Neuronal stem cell (in vitro differentiated cells): ENCODE data around the gene ETV1.

ENCODE experiments used
- DNase-seq: peaks from one replicate; pipeline ENCODE4 v3.0.0-alpha.2; 2013; ENCODE audit warnings: low spot score
- H2AFZ ChIP-seq: one replicate; pipeline ENCODE4 v1.6.1; 2013; ENCODE audit warnings: mild to moderate bottlenecking, low read length, inconsistent platforms
- H2AK5ac ChIP-seq: 2 replicates; pipeline ENCODE4 v1.6.1; 2013; ENCODE audit warnings: low read depth, mild to moderate bottlenecking, inconsistent platforms, low read length, moderate library complexity, mixed read lengths
- H2BK120ac ChIP-seq: 2 replicates; pipeline ENCODE4 v1.6.1; 2013; ENCODE audit warnings: low read depth, mild to moderate bottlenecking, inconsistent platforms, low read length, moderate library complexity, mixed read lengths
- H2BK12ac ChIP-seq: one replicate; pipeline ENCODE4 v1.6.1; 2013; ENCODE audit warnings: low read length, inconsistent platforms
- H2BK15ac ChIP-seq: 2 replicates; pipeline ENCODE4 v1.6.1; 2013; ENCODE audit warnings: mild to moderate bottlenecking, low read length, inconsistent platforms, mixed read lengths
- H2BK5ac ChIP-seq: one replicate; pipeline ENCODE4 v1.6.1; 2013; ENCODE audit warnings: inconsistent platforms, mild to moderate bottlenecking, low read length, moderate library complexity
- H3K14ac ChIP-seq: one replicate; pipeline ENCODE4 v1.6.1; 2013; ENCODE audit warnings: low read length, inconsistent platforms
- H3K18ac ChIP-seq: 2 replicates; pipeline ENCODE4 v1.6.1; 2013; ENCODE audit warnings: low read length, inconsistent platforms
- H3K23ac ChIP-seq: 2 replicates; pipeline ENCODE4 v1.6.1; 2013; ENCODE audit warnings: low read depth, mild to moderate bottlenecking, mixed read lengths, low read length, inconsistent platforms; ENCODE audit not compliant: poor library complexity
- H3K27ac ChIP-seq: replicated peaks from 3 replicates; pipeline ENCODE4 v1.5.1; 2013; ENCODE audit warnings: low read length, inconsistent platforms
- H3K27me3 ChIP-seq, 3 experiments: 2 replicates each; pipeline ENCODE4 v1.6.1; 2013; ENCODE audit warnings: low read length in 3 of 3, mild to moderate bottlenecking in 2 of 3, inconsistent platforms in 1 of 3, low read depth in 1 of 3, mixed read lengths in 1 of 3, moderate library complexity in 1 of 3; ENCODE audit not compliant: control insufficient read depth in 3 of 3, insufficient read depth in 3 of 3
- H3K36me3 ChIP-seq, 2 donors: replicated peaks in 1 of 2; 2 replicates each; pipeline ENCODE4 v1.6.1; 2013; ENCODE audit warnings: low read length in 2 of 2; ENCODE audit not compliant: control insufficient read depth in 2 of 2, insufficient read depth in 2 of 2
- H3K4ac ChIP-seq: 2 replicates; pipeline ENCODE4 v1.6.1; 2013; ENCODE audit warnings: inconsistent platforms, mild to moderate bottlenecking, low read length, moderate library complexity
- H3K4me1 ChIP-seq, 2 donors: 1 replicate in 1 of 2; 2 replicates in 1 of 2; pipeline ENCODE4 v1.6.1; 2013; ENCODE audit warnings: low read length in 2 of 2, low read depth in 1 of 2; ENCODE audit not compliant: control insufficient read depth in 2 of 2, insufficient read depth in 1 of 2
- H3K4me2 ChIP-seq: one replicate; pipeline ENCODE4 v1.6.1; 2013; ENCODE audit warnings: mild to moderate bottlenecking, low read length, inconsistent platforms; ENCODE audit not compliant: insufficient read depth, poor library complexity, severe bottlenecking
- H3K4me3 ChIP-seq, 2 donors: 2 replicates each; pipeline ENCODE4 v1.5.1; 2013; ENCODE audit warnings: low read length in 2 of 2, mild to moderate bottlenecking in 2 of 2, inconsistent platforms in 1 of 2, moderate library complexity in 1 of 2
- H3K79me1 ChIP-seq: one replicate; pipeline ENCODE4 v1.6.1; 2013; ENCODE audit warnings: low read depth, mild to moderate bottlenecking, inconsistent platforms, low read length, moderate library complexity
- H3K9ac ChIP-seq: one replicate; pipeline ENCODE4 v1.6.1; 2013; ENCODE audit warnings: mild to moderate bottlenecking, low read depth, low read length, inconsistent platforms; ENCODE audit not compliant: poor library complexity
- H3K9me3 ChIP-seq, 2 donors: replicated peaks in 1 of 2; 2 replicates each; pipeline versions ENCODE3 to v1.6.1; 2013; ENCODE audit warnings: low read length in 2 of 2, mild to moderate bottlenecking in 2 of 2, inconsistent platforms in 1 of 2, low read depth in 1 of 2, mixed read lengths in 1 of 2, moderate library complexity in 1 of 2; ENCODE audit not compliant: control insufficient read depth in 2 of 2, insufficient read depth in 1 of 2
- H4K8ac ChIP-seq: one replicate; pipeline ENCODE4 v1.6.1; 2013; ENCODE audit warnings: low read depth, mild to moderate bottlenecking, inconsistent platforms, low read length, moderate library complexity
- H4K91ac ChIP-seq: one replicate; pipeline ENCODE4 v1.6.1; 2013; ENCODE audit warnings: low read length, low read depth, mild to moderate bottlenecking, inconsistent platforms; ENCODE audit not compliant: poor library complexity
- WGBS, 2 donors: extraction: QIAGEN DNeasy Blood & Tissue Kit; methylation state at CpG; one replicate each; pipeline ENCODE4 v1.1.7; 2013; ENCODE audit warnings: missing lambda C conversion rate in 2 of 2, mixed read lengths in 1 of 2; ENCODE audit not compliant: insufficient read length in 2 of 2, insufficient replicate concordance in 1 of 2; ENCODE audit errors: extremely low coverage in 2 of 2; 5-methylcytosine and 5-hydroxymethylcytosine counted together

Gene ETV1

GRCh38 chr7:13998866-13999265 is 9.4 kb upstream of the ETV1 start:
- Histone ChIP-seq H3K18ac (no peak overlapping the region), H3K27me3 (no peaks in the 10 kb centered on the region), H2BK15ac (no peak overlapping the region), H3K4me2 (no peak overlapping the region), H3K79me1 (no peaks in the 10 kb centered on the region), H2BK5ac (no peak overlapping the region), H2AK5ac (no peak overlapping the region), H3K4me3 (no peak overlapping the region), H3K36me3 (no peaks in the 10 kb centered on the region), H3K9ac (no peak overlapping the region), H3K14ac (no peak overlapping the region), H2BK12ac (no peak overlapping the region), H2AFZ (peak overlapping the region; percentile 63), H3K9me3 (no peaks in the 10 kb centered on the region), H4K8ac (no peak overlapping the region), H4K91ac (no peak overlapping the region), H3K23ac (no peak overlapping the region), H3K4me1 (peaks cover 1 to 10% of the 10 kb centered on the region in 2 donors), H3K4ac (no peak overlapping the region), H2BK120ac (no peak overlapping the region), H3K27ac (no peak overlapping the region)
- no CpG with 5 or more reads among the region's 5 CpGs for WGBS, 2 donors
- no peak for DNase-seq

- Histone ChIP-seq H2BK15ac (no peak overlapping the region), H3K4ac (no peak overlapping the region), H3K27ac (peak overlapping the region; percentile 96), H2AFZ (peak overlapping the region; percentile 79), H4K91ac (no peak overlapping the region), H3K4me3 (peak overlapping the region in 1 of 2 donors; percentile 58), H2BK5ac (no peak overlapping the region), H3K4me2 (no peak overlapping the region), H2AK5ac (no peak overlapping the region), H3K27me3 (no peaks in the 10 kb centered on the region), H3K4me1 (peaks cover 3 to 9% of the 10 kb centered on the region in 2 donors), H3K79me1 (no peaks in the 10 kb centered on the region), H2BK120ac (no peak overlapping the region), H3K23ac (no peak overlapping the region), H3K9ac (no peak overlapping the region), H3K36me3 (peaks cover 0 to under 1% of the 10 kb centered on the region in 2 donors), H3K9me3 (no peaks in the 10 kb centered on the region), H4K8ac (no peak overlapping the region), H2BK12ac (no peak overlapping the region), H3K18ac (no peak overlapping the region), H3K14ac (no peak overlapping the region)
- no CpG with 5 or more reads among the region's 1 CpG for WGBS, 2 donors
- DNase-seq, result no peak
Measured at GRCh38 chr7:13992596-13992964, 3.1 kb upstream of the ETV1 start.

- H3K9me3 ChIP-seq, result no peaks in the 10 kb centered on the region
- H2BK12ac ChIP-seq, result no peak overlapping the region
- H4K8ac ChIP-seq, result no peak overlapping the region
- no peak overlapping the region for H3K4ac ChIP-seq
- DNase-seq, result no peak
- WGBS, 2 donors, result no CpG with 5 or more reads among the region's 12 CpGs
- H3K27me3 ChIP-seq, result no peaks in the 10 kb centered on the region
- peak overlapping the region in 1 of 2 donors; percentile 58 for H3K4me3 ChIP-seq
- H3K4me2 ChIP-seq, result peak overlapping the region; percentile 61
- no peak overlapping the region for H4K91ac ChIP-seq
- H3K23ac ChIP-seq, result no peak overlapping the region
- peak overlapping the region; percentile 80 for H2AFZ ChIP-seq
- H2BK120ac ChIP-seq, result no peak overlapping the region
- H3K9ac ChIP-seq, result no peak overlapping the region
- no peak overlapping the region for H2BK5ac ChIP-seq
- H3K27ac ChIP-seq, result peak overlapping the region; percentile 96
- H3K18ac ChIP-seq, result no peak overlapping the region
- no peak overlapping the region for H3K14ac ChIP-seq
- peaks cover 0 to 3% of the 10 kb centered on the region in 2 donors for H3K36me3 ChIP-seq
- peaks cover 3 to 9% of the 10 kb centered on the region in 2 donors for H3K4me1 ChIP-seq
- no peak overlapping the region for H2BK15ac ChIP-seq
- no peak overlapping the region for H2AK5ac ChIP-seq
- no peaks in the 10 kb centered on the region for H3K79me1 ChIP-seq
Measured at GRCh38 chr7:13991791-13992595, 2.5 kb upstream of the ETV1 start.

- Histone ChIP-seq H2BK15ac (no peak overlapping the region), H3K23ac (no peak overlapping the region), H2BK12ac (no peak overlapping the region), H2AFZ (peak overlapping the region; percentile 80), H3K9ac (peak overlapping the region; percentile 78), H3K14ac (no peak overlapping the region), H3K27me3 (no peaks in the 10 kb centered on the region), H3K27ac (peak overlapping the region; percentile 96), H2BK120ac (no peak overlapping the region), H3K36me3 (peaks cover 0 to 3% of the 10 kb centered on the region in 2 donors), H4K8ac (no peak overlapping the region), H3K4ac (no peak overlapping the region), H4K91ac (no peak overlapping the region), H2AK5ac (no peak overlapping the region), H3K4me2 (peak overlapping the region; percentile 69), H3K18ac (peak overlapping the region; percentile 97), H2BK5ac (peak overlapping the region; percentile 14), H3K79me1 (no peaks in the 10 kb centered on the region), H3K9me3 (no peaks in the 10 kb centered on the region), H3K4me3 (peak overlapping the region; percentile 58 to 78), H3K4me1 (peaks cover 4 to 12% of the 10 kb centered on the region in 2 donors)
- peak; percentile 96 for DNase-seq
- no CpG with 5 or more reads among the region's 38 CpGs for WGBS, 2 donors
Measured at GRCh38 chr7:13990984-13991790, 1.7 kb upstream of the ETV1 start.
